ENCODE data around the gene TACR1. TPM values are rescaled to one million over a fixed set of nuclear protein-coding genes. Genes with fewer than 3 reads are reported as not detected.

Gene TACR1
- total RNA-seq, 1 donor from 2014 or later: not detected

GRCh38 chr2:75238670-75239330, 39.5 kb upstream of the TACR1 start:
- H3K9me3 Mint-ChIP-seq (ENCODE audit: unreplicated experiment): peaks cover 12% of the 10 kb centered on the region
- TF ChIP-seq, protein P1, sequence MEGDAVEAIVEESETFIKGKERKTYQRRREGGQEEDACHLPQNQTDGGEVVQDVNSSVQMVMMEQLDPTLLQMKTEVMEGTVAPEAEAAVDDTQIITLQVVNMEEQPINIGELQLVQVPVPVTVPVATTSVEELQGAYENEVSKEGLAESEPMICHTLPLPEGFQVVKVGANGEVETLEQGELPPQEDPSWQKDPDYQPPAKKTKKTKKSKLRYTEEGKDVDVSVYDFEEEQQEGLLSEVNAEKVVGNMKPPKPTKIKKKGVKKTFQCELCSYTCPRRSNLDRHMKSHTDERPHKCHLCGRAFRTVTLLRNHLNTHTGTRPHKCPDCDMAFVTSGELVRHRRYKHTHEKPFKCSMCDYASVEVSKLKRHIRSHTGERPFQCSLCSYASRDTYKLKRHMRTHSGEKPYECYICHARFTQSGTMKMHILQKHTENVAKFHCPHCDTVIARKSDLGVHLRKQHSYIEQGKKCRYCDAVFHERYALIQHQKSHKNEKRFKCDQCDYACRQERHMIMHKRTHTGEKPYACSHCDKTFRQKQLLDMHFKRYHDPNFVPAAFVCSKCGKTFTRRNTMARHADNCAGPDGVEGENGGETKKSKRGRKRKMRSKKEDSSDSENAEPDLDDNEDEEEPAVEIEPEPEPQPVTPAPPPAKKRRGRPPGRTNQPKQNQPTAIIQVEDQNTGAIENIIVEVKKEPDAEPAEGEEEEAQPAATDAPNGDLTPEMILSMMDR (IDR thresholded peaks at IDR 0.05): no peak
- no peaks in the 10 kb centered on the region for H3K36me3 Mint-ChIP-seq (ENCODE audit: unreplicated experiment)
- no peak for DNase-seq (ENCODE audit: extremely low spot score, unreplicated experiment)
- peaks cover 10% of the 10 kb centered on the region for H3K4me1 Mint-ChIP-seq (ENCODE audit: unreplicated experiment)
- H3K27ac Mint-ChIP-seq (ENCODE audit: unreplicated experiment): no peak overlapping the region
- no peaks in the 10 kb centered on the region for H3K27me3 Mint-ChIP-seq (ENCODE audit: unreplicated experiment)
- no peak overlapping the region for H3K4me3 Mint-ChIP-seq (ENCODE audit: unreplicated experiment)

DNA sequence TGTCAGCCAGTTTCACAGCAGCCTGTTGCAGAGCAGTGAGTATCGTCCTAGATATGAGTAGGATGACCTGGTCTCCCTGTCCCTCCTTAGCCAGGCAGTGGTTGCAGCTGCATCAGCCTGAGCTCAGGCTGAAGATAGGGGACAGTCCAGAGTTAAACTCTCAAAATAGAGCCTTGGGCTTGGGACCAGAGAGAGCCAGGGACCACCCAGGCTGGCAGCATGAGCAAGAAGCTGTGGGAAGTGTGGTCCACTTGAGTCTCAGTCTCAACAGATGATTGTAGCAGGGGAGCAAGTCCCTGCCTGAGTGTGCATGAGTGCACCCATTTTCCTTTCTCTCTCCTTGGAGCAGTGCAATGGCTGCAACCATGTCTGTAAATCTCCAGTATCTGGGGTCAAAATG, 38.0 kb upstream of the TACR1 start:
- H3K9me3 Mint-ChIP-seq (ENCODE audit: unreplicated experiment): peaks cover 7% of the 10 kb centered on the region
- no peaks in the 10 kb centered on the region for H3K27me3 Mint-ChIP-seq (ENCODE audit: unreplicated experiment)
- H3K4me1 Mint-ChIP-seq (ENCODE audit: unreplicated experiment): peaks cover 10% of the 10 kb centered on the region
- TF ChIP-seq, protein P1 (IDR thresholded peaks at IDR 0.05): no peak
- H3K36me3 Mint-ChIP-seq (ENCODE audit: unreplicated experiment): no peaks in the 10 kb centered on the region
- no peak for DNase-seq (ENCODE audit: extremely low spot score, unreplicated experiment)
- no peak overlapping the region for H3K27ac Mint-ChIP-seq (ENCODE audit: unreplicated experiment)
- no peak overlapping the region for H3K4me3 Mint-ChIP-seq (ENCODE audit: unreplicated experiment)

DNA sequence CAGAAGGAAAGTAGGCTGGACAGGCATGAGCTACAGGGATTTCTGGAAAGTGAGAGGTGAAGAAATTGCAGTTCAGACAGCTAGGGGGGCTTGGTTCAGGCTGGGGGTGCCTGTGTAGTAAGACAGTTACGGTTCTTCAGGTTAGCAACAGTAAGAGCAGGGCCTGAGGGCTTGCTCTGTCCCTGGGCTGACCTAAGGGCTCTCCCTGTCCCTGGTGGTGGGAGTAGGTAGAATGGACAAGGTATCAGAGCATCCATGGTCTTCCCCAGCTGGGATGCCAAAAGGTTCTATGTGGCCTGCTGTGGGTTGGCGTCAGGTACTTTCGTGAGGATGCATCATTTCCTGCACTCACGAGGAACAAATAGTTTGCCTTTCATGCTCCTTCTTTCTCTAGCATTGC, 34.6 kb upstream of the TACR1 start:
- DNase-seq (ENCODE audit: extremely low spot score, unreplicated experiment): no peak
- TF ChIP-seq, protein P1 (IDR thresholded peaks at IDR 0.05): no peak
- H3K27me3 Mint-ChIP-seq (ENCODE audit: unreplicated experiment): no peaks in the 10 kb centered on the region
- no peaks in the 10 kb centered on the region for H3K9me3 Mint-ChIP-seq (ENCODE audit: unreplicated experiment)
- peaks cover 3% of the 10 kb centered on the region for H3K4me1 Mint-ChIP-seq (ENCODE audit: unreplicated experiment)
- no peaks in the 10 kb centered on the region for H3K36me3 Mint-ChIP-seq (ENCODE audit: unreplicated experiment)
- H3K4me3 Mint-ChIP-seq (ENCODE audit: unreplicated experiment): no peak overlapping the region
- H3K27ac Mint-ChIP-seq (ENCODE audit: unreplicated experiment): no peak overlapping the region

DNA sequence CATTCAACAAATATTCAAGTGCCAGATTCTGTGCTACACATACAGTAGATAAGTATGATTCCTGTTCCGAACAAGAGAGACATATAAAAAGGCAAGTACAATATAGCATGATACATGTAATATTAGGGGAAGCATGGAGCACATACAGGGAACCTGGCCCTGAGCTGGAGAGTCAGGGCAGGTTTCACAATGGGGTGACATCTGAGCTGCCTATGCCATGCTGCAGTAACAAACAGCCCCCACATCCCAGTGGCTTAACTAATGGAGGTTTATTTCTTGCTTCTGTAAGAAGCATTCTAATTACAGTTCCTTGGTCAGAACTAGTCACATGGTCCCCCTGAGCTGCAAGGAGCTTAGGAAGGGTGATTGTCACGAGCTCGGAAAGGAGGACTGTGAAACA, 27.3 kb upstream of the TACR1 start:
- Mint-ChIP-seq H3K36me3 (ENCODE audit: unreplicated experiment) (no peaks in the 10 kb centered on the region), H3K9me3 (ENCODE audit: unreplicated experiment) (no peaks in the 10 kb centered on the region), H3K4me3 (ENCODE audit: unreplicated experiment) (no peak overlapping the region), H3K27me3 (ENCODE audit: unreplicated experiment) (peaks cover 3% of the 10 kb centered on the region), H3K27ac (ENCODE audit: unreplicated experiment) (no peak overlapping the region), H3K4me1 (ENCODE audit: unreplicated experiment) (no peaks in the 10 kb centered on the region)
- DNase-seq (ENCODE audit: extremely low spot score, unreplicated experiment): no peak
- TF ChIP-seq, protein P1 (IDR thresholded peaks at IDR 0.05): no peak

DNA sequence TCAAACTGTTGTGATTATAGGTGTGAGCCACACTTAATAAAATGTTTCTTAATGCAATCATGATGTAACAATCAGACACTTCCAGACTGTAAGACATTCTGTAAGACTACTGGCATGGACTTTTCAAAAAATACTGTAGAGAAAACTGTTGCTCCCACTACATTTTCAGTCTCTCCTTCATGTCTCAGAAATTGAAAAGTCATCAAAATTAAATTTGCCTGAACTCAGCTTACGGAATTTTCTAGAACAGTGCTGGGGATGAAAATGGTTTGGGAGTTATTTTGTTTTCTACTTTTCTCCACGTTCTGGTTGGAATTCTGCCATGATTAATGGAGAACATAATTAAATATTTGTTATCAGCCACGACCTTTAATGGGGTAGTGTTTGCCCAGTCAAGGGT, 26.8 kb upstream of the TACR1 start:
- Mint-ChIP-seq H3K9me3 (ENCODE audit: unreplicated experiment) (no peaks in the 10 kb centered on the region), H3K36me3 (ENCODE audit: unreplicated experiment) (no peaks in the 10 kb centered on the region), H3K4me3 (ENCODE audit: unreplicated experiment) (no peak overlapping the region), H3K27me3 (ENCODE audit: unreplicated experiment) (peaks cover 3% of the 10 kb centered on the region), H3K4me1 (ENCODE audit: unreplicated experiment) (no peaks in the 10 kb centered on the region), H3K27ac (ENCODE audit: unreplicated experiment) (no peak overlapping the region)
- TF ChIP-seq, protein P1 (IDR thresholded peaks at IDR 0.05): no peak
- no peak for DNase-seq (ENCODE audit: extremely low spot score, unreplicated experiment)

All from osteocyte (in vitro differentiated cells).